GM13977 (cell line): ENCODE measurements around the gene RYR3.

Experiments
- DNase-seq: peaks from one replicate; pipeline ENCODE4 v3.0.0; 2012; ENCODE audit warnings: low spot score
- in situ Hi-C: fragments of 300-500 bp; cut with MboI; formaldehyde crosslinking; loops from one replicate; pipeline ENCODE4 v1.12.0; 2022; ENCODE audit warnings: low sequenced_read_pairs, low pct_unique_long_range_greater_than_20kb, mixed read lengths, inconsistent platforms; ENCODE audit not compliant: unreplicated experiment
- TF ChIP-seq, protein P1 (sequence below): IDR thresholded peaks from 2 replicates; pipeline ENCODE4 v1.5.1; 2012; ENCODE audit warnings: mild to moderate bottlenecking, control low read depth; ENCODE audit not compliant: insufficient read depth; ENCODE audit errors: extremely low read depth, missing control alignments

Gene RYR3

DNA sequence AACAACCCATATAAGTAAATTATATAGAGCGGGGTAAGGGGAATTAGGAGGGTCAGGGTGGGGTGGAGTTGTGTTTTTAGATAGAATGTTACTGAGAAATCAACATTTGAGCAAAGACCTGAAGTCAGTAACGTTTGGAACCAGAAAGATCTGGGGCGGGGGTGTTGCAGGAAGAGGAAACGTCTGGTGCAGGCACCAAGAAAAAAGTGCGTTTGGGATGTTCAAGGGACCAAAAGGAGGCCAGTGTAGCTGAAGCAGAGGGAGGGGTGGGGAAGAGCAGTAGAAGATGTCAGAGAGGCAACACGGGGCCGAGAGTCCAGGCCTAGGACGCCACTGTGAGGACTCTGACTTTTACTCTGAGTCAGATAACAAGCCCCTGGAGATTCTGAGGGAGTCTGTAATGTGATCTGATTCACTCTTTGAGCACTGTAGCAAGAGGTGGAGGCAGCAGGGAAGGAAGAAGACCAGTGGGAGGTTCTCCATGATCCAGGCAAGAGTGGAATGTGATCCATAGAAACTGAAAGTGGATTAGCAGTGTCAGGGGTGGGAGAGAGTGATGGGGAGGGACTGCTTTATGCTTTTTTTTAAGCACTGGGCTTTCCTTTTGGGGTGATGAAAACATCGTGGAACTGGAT lies 478.3 kb downstream of the RYR3 start:
- no peak for DNase-seq
- in situ Hi-C loops, result no loop called here
- TF ChIP-seq, protein P1, sequence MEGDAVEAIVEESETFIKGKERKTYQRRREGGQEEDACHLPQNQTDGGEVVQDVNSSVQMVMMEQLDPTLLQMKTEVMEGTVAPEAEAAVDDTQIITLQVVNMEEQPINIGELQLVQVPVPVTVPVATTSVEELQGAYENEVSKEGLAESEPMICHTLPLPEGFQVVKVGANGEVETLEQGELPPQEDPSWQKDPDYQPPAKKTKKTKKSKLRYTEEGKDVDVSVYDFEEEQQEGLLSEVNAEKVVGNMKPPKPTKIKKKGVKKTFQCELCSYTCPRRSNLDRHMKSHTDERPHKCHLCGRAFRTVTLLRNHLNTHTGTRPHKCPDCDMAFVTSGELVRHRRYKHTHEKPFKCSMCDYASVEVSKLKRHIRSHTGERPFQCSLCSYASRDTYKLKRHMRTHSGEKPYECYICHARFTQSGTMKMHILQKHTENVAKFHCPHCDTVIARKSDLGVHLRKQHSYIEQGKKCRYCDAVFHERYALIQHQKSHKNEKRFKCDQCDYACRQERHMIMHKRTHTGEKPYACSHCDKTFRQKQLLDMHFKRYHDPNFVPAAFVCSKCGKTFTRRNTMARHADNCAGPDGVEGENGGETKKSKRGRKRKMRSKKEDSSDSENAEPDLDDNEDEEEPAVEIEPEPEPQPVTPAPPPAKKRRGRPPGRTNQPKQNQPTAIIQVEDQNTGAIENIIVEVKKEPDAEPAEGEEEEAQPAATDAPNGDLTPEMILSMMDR, result no peak

GRCh38 chr15:33794453-33794852 lies 483.7 kb downstream of the RYR3 start:
- in situ Hi-C loops, result no loop called here
- DNase-seq, result no peak

DNA sequence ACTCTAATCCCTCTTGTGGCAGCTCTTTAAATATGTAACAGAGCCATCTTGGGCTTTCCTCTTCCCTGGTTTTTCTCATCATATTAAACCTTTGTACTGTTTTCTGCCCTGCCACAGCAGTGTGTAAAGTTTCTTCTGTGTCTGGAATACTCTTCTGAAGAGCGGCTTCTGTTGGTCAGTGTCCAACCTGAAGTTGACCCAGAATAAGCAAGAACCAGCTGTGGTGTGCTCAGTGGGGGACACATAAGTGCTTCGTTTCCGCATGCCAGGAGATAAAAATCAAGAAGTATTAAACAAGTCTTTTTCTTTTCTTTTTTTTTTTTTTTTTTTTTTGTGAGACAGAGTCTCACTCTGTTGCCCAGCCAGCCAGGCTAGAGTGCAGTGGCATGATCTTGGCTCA lies 484.3 kb downstream of the RYR3 start:
- TF ChIP-seq, protein P1, result no peak
- no peak for DNase-seq
- in situ Hi-C loops, result no loop called here

More at GRCh38 chr15:33794453-33794852, 483.7 kb downstream of the RYR3 start:
- TF ChIP-seq, protein P1, result no peak

GRCh38 chr15:33797651-33798050 lies 486.9 kb downstream of the RYR3 start:
- TF ChIP-seq, protein P1, result no peak
- no peak for DNase-seq
- in situ Hi-C loops, result no loop called here

DNA sequence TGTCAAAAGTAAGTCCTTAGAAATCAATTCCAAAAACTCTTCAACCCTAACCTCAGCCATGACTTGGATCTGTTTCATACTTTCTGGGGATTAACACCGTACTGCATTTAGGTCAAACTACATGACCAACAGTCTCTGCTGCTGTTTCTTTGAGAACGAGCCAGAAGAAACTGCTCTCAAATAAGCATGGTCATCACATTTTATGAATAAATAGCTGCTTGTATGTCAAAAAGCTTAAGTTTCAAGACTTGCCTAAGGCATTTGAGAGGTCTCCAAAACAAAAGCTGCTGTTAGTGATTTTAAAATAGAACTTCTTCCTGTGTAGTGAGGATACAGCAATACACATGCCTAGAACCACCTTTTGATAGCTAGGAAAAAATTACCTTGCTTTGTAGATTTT lies 491.2 kb downstream of the RYR3 start:
- in situ Hi-C loops, result no loop called here
- DNase-seq, result no peak
- TF ChIP-seq, protein P1, result no peak

- in situ Hi-C loops, result no loop called here
- TF ChIP-seq, protein P1, result no peak
- no peak for DNase-seq
Measured at GRCh38 chr15:33807665-33808064, 496.9 kb downstream of the RYR3 start.
